ENCODE data around the gene PLD6.

The PLD6 gene

GRCh38 chr17:17226451-17227265, 20.5 kb upstream of the PLD6 start:
- DNase-seq (ENCODE audit: low spot score): no peak

GRCh38 chr17:17225901-17226300, 19.8 kb upstream of the PLD6 start:
- DNase-seq (ENCODE audit: low spot score): no peak

DNA sequence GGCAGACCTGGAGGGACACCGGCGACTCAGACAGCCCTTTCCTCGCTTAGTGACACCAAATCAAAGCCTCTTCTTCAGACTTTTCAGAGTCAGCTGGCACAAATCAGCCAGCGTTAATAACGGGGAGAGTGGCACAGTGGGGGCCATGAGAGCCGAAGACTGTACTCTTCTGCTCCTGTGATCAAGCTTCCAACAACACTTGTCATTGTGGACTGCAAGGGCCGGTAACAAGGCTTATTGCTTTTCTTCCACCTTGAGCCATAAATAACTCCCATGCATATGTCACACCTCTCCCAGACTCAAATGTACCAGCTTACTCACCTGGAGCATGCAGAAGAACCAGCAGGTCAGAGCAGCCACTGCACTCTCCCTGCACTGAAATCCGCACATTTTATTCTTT, 18.0 kb upstream of the PLD6 start:
- no peak for DNase-seq (ENCODE audit: low spot score)

GRCh38 chr17:17223736-17224135, 17.6 kb upstream of the PLD6 start:
- DNase-seq (ENCODE audit: low spot score): no peak

DNA sequence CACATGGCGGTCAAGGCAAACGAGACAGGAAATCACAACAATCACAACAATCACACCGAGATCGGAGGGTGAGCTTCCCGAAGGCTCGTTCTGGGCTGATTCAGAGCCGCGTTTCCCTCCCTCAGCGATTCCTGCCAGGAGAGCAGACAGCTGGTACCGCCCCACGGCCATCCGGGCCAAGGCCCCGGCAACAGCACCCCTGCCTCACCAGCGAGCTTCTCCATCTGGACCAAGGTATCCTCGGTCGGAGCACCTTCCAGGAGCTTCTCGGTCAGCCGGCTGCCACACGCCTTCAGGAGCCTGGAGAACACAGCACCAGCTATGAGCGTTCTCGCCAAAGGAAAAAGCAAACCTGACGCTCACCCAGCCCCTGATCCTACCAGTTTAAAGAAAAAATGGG, 15.2 kb upstream of the PLD6 start:
- DNase-seq (ENCODE audit: low spot score): no peak

- DNase-seq (ENCODE audit: low spot score): no peak
Measured at GRCh38 chr17:17220529-17220928, 14.4 kb upstream of the PLD6 start.

- DNase-seq (ENCODE audit: low spot score): no peak
Measured at GRCh38 chr17:17217995-17218394, 11.9 kb upstream of the PLD6 start.

GRCh38 chr17:17216776-17217175, 10.6 kb upstream of the PLD6 start:
- no peak for DNase-seq (ENCODE audit: low spot score)

- DNase-seq (ENCODE audit: low spot score): no peak
Measured at GRCh38 chr17:17216236-17216635, 10.1 kb upstream of the PLD6 start.

DNA sequence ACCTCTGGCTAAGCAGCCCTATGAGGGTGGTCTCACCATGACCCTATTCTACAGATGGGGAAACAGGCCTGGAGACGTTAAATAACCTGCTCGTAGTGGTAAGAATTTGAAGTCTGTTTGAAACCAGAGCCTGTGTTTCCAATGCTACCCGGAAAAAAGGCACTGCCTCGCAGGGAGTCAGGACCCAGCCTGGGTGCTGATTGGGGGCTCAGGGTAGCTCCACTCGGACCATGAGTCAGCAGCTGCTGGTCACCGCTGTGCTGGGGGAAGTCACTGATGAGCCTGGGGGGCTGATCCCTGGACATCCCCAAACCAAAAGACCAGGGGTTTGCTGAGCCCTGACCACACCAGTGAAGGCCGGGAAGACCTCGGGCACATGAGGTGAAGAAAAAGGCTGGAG, 9.4 kb upstream of the PLD6 start:
- DNase-seq (ENCODE audit: low spot score): no peak

GRCh38 chr17:17214646-17215436, 8.7 kb upstream of the PLD6 start:
- DNase-seq (ENCODE audit: low spot score): no peak

DNA sequence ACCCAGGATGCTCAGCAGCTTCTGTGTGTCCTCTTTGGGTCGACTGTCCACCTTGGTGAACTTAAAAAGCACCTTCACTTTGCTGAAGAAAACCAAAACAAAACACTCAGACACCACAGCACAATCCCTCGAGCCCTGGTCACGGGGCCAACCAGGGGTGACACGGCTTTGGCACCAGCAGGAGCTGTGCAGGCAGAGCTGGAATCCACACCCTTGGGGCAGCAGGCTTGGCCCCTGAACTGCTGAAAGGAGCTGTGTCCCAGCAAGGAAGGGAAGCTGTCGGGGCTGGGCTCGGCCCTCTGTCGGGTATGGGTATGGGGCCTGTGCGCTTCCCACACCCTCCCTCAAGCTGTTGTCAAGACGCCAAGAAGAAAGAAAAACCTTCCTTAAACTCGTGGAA, 7.6 kb upstream of the PLD6 start:
- no peak for DNase-seq (ENCODE audit: low spot score)

DNA sequence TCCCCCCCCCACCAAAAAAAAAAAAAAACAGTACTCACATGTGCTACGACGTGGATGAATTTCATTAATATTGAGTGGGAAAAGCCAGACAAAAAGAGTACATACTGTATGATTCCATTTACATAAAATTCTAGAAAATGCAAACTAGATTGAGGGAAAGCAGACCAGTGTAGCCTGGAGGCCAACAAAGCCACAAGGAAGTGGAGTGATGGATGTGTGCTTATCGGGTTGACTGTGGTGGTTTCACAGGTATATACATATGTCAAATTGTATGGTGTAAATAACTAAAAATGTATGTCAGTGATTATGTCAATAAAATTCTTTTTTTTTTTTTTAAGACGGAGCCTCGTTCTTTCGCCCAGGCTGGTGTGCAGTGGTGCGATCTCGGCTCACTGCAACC, 1.9 kb upstream of the PLD6 start:
- no peak for DNase-seq (ENCODE audit: low spot score)

GRCh38 chr17:17206913-17207335, 791 bp upstream of the PLD6 start:
- DNase-seq (ENCODE audit: low spot score): peak; percentile 23

GRCh38 chr17:17205368-17206123, 587 bp downstream of the PLD6 start:
- DNase-seq (ENCODE audit: low spot score): peak; percentile 77

DNA sequence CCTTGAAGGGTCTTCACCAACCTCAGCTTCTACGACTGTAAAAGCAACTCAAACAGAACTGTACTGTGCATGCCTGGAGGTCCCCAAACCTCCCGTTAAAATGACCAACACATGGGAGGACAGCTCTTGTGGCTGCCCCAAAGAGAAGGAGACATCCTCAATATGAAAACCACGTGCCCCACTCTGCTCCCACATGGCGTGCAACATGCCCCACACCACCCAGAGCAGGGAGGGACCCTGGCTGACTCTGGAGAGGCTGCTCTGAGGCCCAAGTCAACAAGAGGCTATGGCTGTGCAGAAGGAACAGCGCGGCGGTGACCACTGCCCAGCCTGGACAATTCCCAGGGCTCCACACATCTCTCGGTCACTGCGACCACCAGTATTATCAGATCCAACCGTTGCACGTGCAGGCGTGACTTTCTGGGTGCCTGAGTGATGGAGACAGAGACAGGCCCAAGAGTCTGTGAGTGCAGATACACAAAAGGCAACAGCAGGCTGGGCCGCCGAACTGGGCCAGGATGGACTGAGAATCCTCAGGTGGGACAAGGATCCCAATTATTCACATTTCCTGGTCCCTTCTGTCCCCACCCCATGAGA, 1.4 kb downstream of the PLD6 start:
- DNase-seq (ENCODE audit: low spot score): no peak

- no peak for DNase-seq (ENCODE audit: low spot score)
Measured at GRCh38 chr17:17204041-17204591, 2.0 kb downstream of the PLD6 start.

GRCh38 chr17:17203173-17203730, 2.9 kb downstream of the PLD6 start:
- no peak for DNase-seq (ENCODE audit: low spot score)

DNA sequence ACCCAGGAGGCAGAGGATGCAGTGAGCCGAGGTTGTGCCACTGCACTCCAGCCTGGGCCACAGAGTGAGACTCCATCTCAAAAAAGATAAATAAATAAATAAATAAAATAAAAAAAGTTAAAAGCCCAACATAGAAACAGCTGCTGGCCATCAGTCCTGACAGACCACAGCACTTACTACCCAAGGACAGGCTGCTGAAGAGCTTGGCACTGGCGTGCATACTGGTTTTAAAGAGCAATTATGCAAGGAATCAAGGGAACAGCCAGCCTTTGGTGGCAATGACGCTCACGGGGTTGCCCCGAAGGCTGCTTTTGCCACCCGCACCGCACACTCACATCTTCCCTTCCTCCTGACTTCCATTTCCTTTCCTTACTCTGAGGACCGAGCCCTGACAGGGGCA, 4.2 kb downstream of the PLD6 start:
- DNase-seq (ENCODE audit: low spot score): no peak

DNA sequence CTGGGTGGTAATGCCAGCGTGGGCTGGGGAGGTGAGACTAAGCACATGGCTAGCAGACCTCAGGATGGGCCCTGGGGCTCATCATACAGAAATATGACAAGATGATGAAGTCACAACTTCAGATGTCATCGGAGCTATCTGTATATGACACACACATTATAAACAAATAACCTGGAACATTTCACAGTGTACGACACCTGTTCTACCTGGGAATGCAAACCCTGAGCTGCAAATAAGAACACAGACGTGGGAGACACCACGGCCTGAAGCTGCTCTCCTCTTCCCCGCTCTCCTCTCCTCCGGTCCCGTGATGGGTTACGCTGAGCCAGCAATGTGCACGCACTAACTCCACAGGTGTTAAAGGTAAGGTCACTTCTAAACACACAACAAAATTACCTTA, 4.9 kb downstream of the PLD6 start:
- no peak for DNase-seq (ENCODE audit: low spot score)

DNA sequence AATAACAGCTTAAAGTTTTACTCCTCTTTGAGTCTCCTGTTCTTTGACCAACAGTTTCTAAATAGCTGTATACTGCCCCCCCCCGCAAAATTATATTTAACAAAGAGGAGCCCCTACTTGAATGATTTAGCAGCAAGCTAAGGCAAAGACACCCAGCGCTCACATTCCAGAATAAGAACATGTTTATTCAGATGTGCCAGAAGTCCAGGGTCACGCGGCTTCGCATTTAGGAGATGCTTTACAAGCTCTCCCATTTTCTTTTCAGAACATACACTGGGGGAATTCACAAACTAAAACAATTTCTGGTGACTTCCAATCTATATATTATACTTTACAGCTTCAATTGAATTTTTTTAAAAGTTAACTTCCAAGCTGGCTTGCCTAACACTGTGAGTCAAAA, 5.3 kb downstream of the PLD6 start:
- DNase-seq (ENCODE audit: low spot score): no peak

DNA sequence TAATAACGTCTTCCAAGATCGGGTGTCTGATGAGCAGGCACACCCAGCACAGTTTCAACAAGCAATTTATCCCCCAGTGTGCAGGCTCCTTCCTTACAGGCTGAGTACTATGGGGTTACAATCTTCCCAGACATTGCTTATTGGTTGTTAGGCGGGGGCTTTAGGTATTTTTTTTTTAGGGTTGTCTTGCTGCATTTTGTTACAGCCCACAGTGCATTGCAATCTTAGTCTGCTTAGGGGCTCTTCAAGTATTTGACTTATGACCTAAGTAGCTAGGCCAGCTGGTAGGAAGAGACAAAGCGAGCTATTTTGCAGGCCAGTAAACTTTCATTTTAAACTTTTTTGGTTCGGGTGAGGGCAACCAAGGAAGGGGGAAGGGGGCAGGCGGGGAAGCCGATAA, 5.8 kb downstream of the PLD6 start:
- DNase-seq (ENCODE audit: low spot score): no peak
